ENCODE data around the gene NCCRP1.

Gene NCCRP1

GRCh38 chr19:39248806-39249205, 52.0 kb downstream of the NCCRP1 start, which contains the start of gene IFNL4:
Gene IFNL4, minus strand, starts transcription at chr19:39248856.
- DNase-seq = no peak

GRCh38 chr19:39251081-39251480, 54.3 kb downstream of the NCCRP1 start:
- no peak for DNase-seq

All from NCI-H2171 treated with DMSO at 0.1 percent for 48 hours (cell line).